Fibroblast of skin of scalp (primary cell): Measurements from ENCODE around the gene RGL1.

Experiments
- DNase-seq: peaks from one replicate; pipeline ENCODE4 v3.0.0-alpha.2; 2013

The RGL1 gene

GRCh38 chr1:183958958-183959357, 154.0 kb downstream of the RGL1 start:
- DNase-seq, result no peak

- DNase-seq, result no peak
These were observed 156.2 kb downstream of the RGL1 start for GRCh38 chr1:183961132-183961531.

GRCh38 chr1:183962903-183963302, 158.0 kb downstream of the RGL1 start:
- no peak for DNase-seq

- no peak for DNase-seq
These were observed 160.8 kb downstream of the RGL1 start for GRCh38 chr1:183965726-183966125.

- no peak for DNase-seq
These were observed 161.6 kb downstream of the RGL1 start for GRCh38 chr1:183966487-183966886.

- DNase-seq, result no peak
These were observed 163.0 kb downstream of the RGL1 start for GRCh38 chr1:183967914-183968313.

GRCh38 chr1:183968386-183968785, 163.5 kb downstream of the RGL1 start:
- DNase-seq, result no peak

- no peak for DNase-seq
These were observed 165.8 kb downstream of the RGL1 start for GRCh38 chr1:183970516-183971300.

GRCh38 chr1:183975651-183976050, 170.7 kb downstream of the RGL1 start:
- no peak for DNase-seq

- DNase-seq, result no peak
These were observed 172.8 kb downstream of the RGL1 start for GRCh38 chr1:183977717-183978116.
